WTC11 (cell line): Measurements from ENCODE around the gene ST8SIA1. TPM values are rescaled to one million over a fixed set of nuclear protein-coding genes. Genes with fewer than 3 reads are reported as not detected.

Experiments
- ATAC-seq: fragments of 200-7000 bp; cut with Tn5 transposase; 2 replicates; pipeline ENCODE4 v1.10.0; 2021; ENCODE audit warnings: mild to moderate bottlenecking, moderate library complexity
- CTCF ChIA-PET: fragments of 300-600 bp; sonication (Branson Sonifier 250); formaldehyde crosslinking; loops from one replicate; lab custom pipeline; 2021; ENCODE audit warnings: antibody characterized with exemption; lab: Charles Lee
- POLR2A ChIA-PET: fragments of 350-600 bp; sonication (Branson Sonifier 250); formaldehyde crosslinking; loops from one replicate; lab custom pipeline; 2021; ENCODE audit warnings: antibody characterized with exemption; lab: Charles Lee
- DNase-seq: peaks from one replicate; pipeline ENCODE4 v3.0.0; 2021; ENCODE audit warnings: low spot score
- H3K27ac Mint-ChIP-seq: 2 replicates; pipeline ENCODE4 v1.8.0; 2021; ENCODE audit warnings: mixed read lengths
- H3K27me3 Mint-ChIP-seq: 2 replicates; pipeline ENCODE4 v1.8.0; 2021; ENCODE audit warnings: low read depth, mild to moderate bottlenecking, moderate library complexity, mixed read lengths
- H3K36me3 Mint-ChIP-seq: 2 replicates; pipeline ENCODE4 v1.8.0; 2021; ENCODE audit warnings: mixed read lengths
- H3K4me1 Mint-ChIP-seq: 2 replicates; pipeline ENCODE4 v1.8.0; 2022; ENCODE audit warnings: mixed read lengths
- H3K4me3 Mint-ChIP-seq: 2 replicates; pipeline ENCODE4 v1.8.0; 2021; ENCODE audit warnings: mild to moderate bottlenecking, moderate library complexity, mixed read lengths
- H3K9me3 Mint-ChIP-seq: 2 replicates; pipeline ENCODE4 v1.8.0; 2021; ENCODE audit warnings: mixed read lengths
- ATF1 ChIP-seq: sonication (generic); formaldehyde crosslinking; IDR thresholded peaks from 2 replicates; pipeline ENCODE4 v1.8.1; 2023; ENCODE audit warnings: mild to moderate bottlenecking, moderate library complexity, missing genetic modification reagents
- CBFB ChIP-seq: sonication (generic); formaldehyde crosslinking; IDR thresholded peaks from 2 replicates; pipeline ENCODE4 v1.8.1; 2022; ENCODE audit warnings: mild to moderate bottlenecking, low read depth, missing genetic modification reagents
- E2F1 ChIP-seq: sonication (generic); formaldehyde crosslinking; IDR thresholded peaks from 2 replicates; pipeline ENCODE4 v1.8.0; 2022; ENCODE audit warnings: mild to moderate bottlenecking, missing genetic modification reagents
- ETV6 ChIP-seq: sonication (generic); formaldehyde crosslinking; IDR thresholded peaks from 2 replicates; pipeline ENCODE4 v1.8.1; 2022; ENCODE audit warnings: mild to moderate bottlenecking, missing genetic modification reagents
- IRF2 ChIP-seq: sonication (generic); formaldehyde crosslinking; IDR thresholded peaks from 2 replicates; pipeline ENCODE4 v1.8.0; 2022; ENCODE audit warnings: low read depth, missing genetic modification reagents, borderline replicate concordance
- JAZF1 ChIP-seq: fragments of 250-450 bp; sonication (Bioruptor Pico); IDR thresholded peaks from 2 replicates; pipeline ENCODE4 v1.9.0; 2021; ENCODE audit warnings: moderate library complexity, mild to moderate bottlenecking, inconsistent platforms
- MAX ChIP-seq: sonication (generic); formaldehyde crosslinking; IDR thresholded peaks from 2 replicates; pipeline ENCODE4 v1.8.0; 2022; ENCODE audit warnings: mild to moderate bottlenecking, missing genetic modification reagents
- NR2C2 ChIP-seq: sonication (generic); formaldehyde crosslinking; IDR thresholded peaks from 2 replicates; pipeline ENCODE4 v1.8.0; 2022; ENCODE audit warnings: mild to moderate bottlenecking, missing genetic modification reagents
- NR3C1 ChIP-seq: sonication (generic); formaldehyde crosslinking; conservative IDR thresholded peaks from 2 replicates; pipeline ENCODE4 v1.8.1; 2023; ENCODE audit warnings: low read depth, mild to moderate bottlenecking, missing genetic modification reagents
- PRRX2 ChIP-seq: fragments of 250-450 bp; sonication (Bioruptor Pico); IDR thresholded peaks from 2 replicates; pipeline ENCODE4 v1.8.0; 2021; ENCODE audit warnings: mild to moderate bottlenecking
- RORB ChIP-seq: fragments of 250-450 bp; sonication (Bioruptor Pico); IDR thresholded peaks from 2 replicates; pipeline ENCODE4 v1.9.0; 2021; ENCODE audit warnings: mild to moderate bottlenecking
- SMAD4 ChIP-seq: sonication (generic); formaldehyde crosslinking; IDR thresholded peaks from 2 replicates; pipeline ENCODE4 v1.8.0; 2022; ENCODE audit warnings: mild to moderate bottlenecking, missing genetic modification reagents
- ZNF317 ChIP-seq: sonication (generic); formaldehyde crosslinking; IDR thresholded peaks from 2 replicates; pipeline ENCODE4 v1.8.1; 2023; ENCODE audit warnings: low read depth, mild to moderate bottlenecking, moderate library complexity, missing genetic modification reagents, borderline replicate concordance
- ZNF425 ChIP-seq: fragments of 250-450 bp; sonication (Bioruptor Pico); conservative IDR thresholded peaks from 2 replicates; pipeline ENCODE4 v1.9.0; 2021; ENCODE audit warnings: mild to moderate bottlenecking
- total RNA-seq: library from RNA; stranded (reverse); gene quantifications from 3 replicates; pipeline ENCODE4 v1.2.3, GENCODE V29; 2021
- TF ChIP-seq, protein P1 (sequence below): sonication (generic); formaldehyde crosslinking; IDR thresholded peaks from 2 replicates; pipeline ENCODE4 v1.8.1; 2023; ENCODE audit warnings: mild to moderate bottlenecking, missing genetic modification reagents
- TF ChIP-seq, protein P2 (sequence below): sonication (generic); formaldehyde crosslinking; IDR thresholded peaks from 2 replicates; pipeline ENCODE4 v1.8.1; 2023; ENCODE audit warnings: mild to moderate bottlenecking, missing genetic modification reagents, borderline replicate concordance
- TF ChIP-seq, protein P3 (sequence below): sonication (generic); formaldehyde crosslinking; IDR thresholded peaks from 2 replicates; pipeline ENCODE4 v1.8.0; 2023; ENCODE audit warnings: missing genetic modification reagents
- TF ChIP-seq, protein P4 (sequence below): fragments of 250-450 bp; sonication (Bioruptor Pico); IDR thresholded peaks from 2 replicates; pipeline ENCODE4 v1.9.0; 2021; ENCODE audit warnings: moderate library complexity, mild to moderate bottlenecking, inconsistent platforms, borderline replicate concordance

ST8SIA1 gene
- total RNA-seq, 1 experiment from 2014 or later = 2.3 TPM

DNA sequence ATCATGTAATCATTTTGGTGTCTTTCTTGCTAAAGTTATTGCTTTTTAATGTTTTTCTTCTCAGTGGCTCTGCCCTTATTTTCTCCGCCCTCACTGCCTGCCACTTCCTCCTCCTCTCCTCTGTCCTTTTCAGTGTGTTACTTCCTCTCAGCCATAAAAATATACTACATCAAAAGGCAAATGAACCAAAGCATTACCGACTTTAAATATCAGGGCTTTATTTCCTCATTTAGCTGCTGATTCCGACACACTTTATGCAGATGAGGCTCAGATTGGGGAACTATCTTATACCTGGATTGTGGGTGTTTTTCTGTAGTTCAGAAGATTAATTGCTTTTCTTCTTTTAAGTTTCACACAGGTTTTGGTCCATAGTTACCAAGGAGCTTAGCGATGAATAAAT lies 170.4 kb downstream of the ST8SIA1 start:
- no peaks in the 10 kb centered on the region for H3K27me3 Mint-ChIP-seq
- no peak for ATAC-seq
- H3K27ac Mint-ChIP-seq = no peak overlapping the region
- POLR2A ChIA-PET = no interaction called here
- DNase-seq = no peak
- no peak for TF ChIP-seq SMAD4 (CRISPR knock-in tag)
- no peak for TF ChIP-seq RORB (CRISPR knock-in tag)
- TF ChIP-seq, protein P1, sequence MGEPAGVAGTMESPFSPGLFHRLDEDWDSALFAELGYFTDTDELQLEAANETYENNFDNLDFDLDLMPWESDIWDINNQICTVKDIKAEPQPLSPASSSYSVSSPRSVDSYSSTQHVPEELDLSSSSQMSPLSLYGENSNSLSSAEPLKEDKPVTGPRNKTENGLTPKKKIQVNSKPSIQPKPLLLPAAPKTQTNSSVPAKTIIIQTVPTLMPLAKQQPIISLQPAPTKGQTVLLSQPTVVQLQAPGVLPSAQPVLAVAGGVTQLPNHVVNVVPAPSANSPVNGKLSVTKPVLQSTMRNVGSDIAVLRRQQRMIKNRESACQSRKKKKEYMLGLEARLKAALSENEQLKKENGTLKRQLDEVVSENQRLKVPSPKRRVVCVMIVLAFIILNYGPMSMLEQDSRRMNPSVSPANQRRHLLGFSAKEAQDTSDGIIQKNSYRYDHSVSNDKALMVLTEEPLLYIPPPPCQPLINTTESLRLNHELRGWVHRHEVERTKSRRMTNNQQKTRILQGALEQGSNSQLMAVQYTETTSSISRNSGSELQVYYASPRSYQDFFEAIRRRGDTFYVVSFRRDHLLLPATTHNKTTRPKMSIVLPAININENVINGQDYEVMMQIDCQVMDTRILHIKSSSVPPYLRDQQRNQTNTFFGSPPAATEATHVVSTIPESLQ (CRISPR knock-in tag) = no peak
- CTCF ChIA-PET = no interaction called here
- H3K36me3 Mint-ChIP-seq = no peaks in the 10 kb centered on the region
- H3K4me1 Mint-ChIP-seq = no peaks in the 10 kb centered on the region
- H3K4me3 Mint-ChIP-seq = no peak overlapping the region
- H3K9me3 Mint-ChIP-seq = peaks cover 8% of the 10 kb centered on the region; the same call in 1 of the 2 replicates

DNA sequence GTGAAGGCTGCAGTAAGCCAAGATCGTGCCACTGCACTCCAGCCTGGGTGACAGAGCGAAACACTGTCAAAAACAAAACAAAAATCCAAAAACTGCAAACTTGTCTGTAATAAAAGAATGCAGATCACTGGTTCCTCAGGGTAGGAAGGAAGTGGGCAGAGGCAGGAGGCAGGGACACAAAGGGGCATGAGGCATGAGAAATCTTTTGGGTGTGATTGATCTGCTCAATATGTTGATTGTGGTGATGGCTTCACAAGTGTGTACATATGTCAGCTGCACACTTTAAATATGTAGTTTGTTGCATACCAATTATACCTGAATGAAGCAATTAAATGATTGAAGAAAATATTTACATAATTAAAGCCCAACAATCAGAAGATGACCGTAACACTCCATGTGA lies 170.9 kb downstream of the ST8SIA1 start:
- H3K9me3 Mint-ChIP-seq = peaks cover 8% of the 10 kb centered on the region; the same call in 1 of the 2 replicates
- no peak overlapping the region for H3K4me3 Mint-ChIP-seq
- POLR2A ChIA-PET = no interaction called here
- no peak overlapping the region for H3K27ac Mint-ChIP-seq
- ATAC-seq = no peak
- DNase-seq = no peak
- H3K27me3 Mint-ChIP-seq = no peaks in the 10 kb centered on the region
- CTCF ChIA-PET = no interaction called here
- H3K4me1 Mint-ChIP-seq = no peaks in the 10 kb centered on the region
- H3K36me3 Mint-ChIP-seq = no peaks in the 10 kb centered on the region
- no peak for TF ChIP-seq ETV6 (CRISPR knock-in tag)
- TF ChIP-seq, protein P2, sequence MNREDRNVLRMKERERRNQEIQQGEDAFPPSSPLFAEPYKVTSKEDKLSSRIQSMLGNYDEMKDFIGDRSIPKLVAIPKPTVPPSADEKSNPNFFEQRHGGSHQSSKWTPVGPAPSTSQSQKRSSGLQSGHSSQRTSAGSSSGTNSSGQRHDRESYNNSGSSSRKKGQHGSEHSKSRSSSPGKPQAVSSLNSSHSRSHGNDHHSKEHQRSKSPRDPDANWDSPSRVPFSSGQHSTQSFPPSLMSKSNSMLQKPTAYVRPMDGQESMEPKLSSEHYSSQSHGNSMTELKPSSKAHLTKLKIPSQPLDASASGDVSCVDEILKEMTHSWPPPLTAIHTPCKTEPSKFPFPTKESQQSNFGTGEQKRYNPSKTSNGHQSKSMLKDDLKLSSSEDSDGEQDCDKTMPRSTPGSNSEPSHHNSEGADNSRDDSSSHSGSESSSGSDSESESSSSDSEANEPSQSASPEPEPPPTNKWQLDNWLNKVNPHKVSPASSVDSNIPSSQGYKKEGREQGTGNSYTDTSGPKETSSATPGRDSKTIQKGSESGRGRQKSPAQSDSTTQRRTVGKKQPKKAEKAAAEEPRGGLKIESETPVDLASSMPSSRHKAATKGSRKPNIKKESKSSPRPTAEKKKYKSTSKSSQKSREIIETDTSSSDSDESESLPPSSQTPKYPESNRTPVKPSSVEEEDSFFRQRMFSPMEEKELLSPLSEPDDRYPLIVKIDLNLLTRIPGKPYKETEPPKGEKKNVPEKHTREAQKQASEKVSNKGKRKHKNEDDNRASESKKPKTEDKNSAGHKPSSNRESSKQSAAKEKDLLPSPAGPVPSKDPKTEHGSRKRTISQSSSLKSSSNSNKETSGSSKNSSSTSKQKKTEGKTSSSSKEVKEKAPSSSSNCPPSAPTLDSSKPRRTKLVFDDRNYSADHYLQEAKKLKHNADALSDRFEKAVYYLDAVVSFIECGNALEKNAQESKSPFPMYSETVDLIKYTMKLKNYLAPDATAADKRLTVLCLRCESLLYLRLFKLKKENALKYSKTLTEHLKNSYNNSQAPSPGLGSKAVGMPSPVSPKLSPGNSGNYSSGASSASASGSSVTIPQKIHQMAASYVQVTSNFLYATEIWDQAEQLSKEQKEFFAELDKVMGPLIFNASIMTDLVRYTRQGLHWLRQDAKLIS = no peak

GRCh38 chr12:22160396-22161003 lies 174.0 kb downstream of the ST8SIA1 start:
- no peaks in the 10 kb centered on the region for H3K4me1 Mint-ChIP-seq
- no peak overlapping the region for H3K4me3 Mint-ChIP-seq
- ATAC-seq = no peak
- no peaks in the 10 kb centered on the region for H3K36me3 Mint-ChIP-seq
- ChIA-PET POLR2A (no interaction called here), CTCF (no interaction called here)
- TF ChIP-seq JAZF1 (CRISPR knock-in tag) = no peak
- no peak for TF ChIP-seq CBFB (CRISPR knock-in tag)
- TF ChIP-seq, protein P3, sequence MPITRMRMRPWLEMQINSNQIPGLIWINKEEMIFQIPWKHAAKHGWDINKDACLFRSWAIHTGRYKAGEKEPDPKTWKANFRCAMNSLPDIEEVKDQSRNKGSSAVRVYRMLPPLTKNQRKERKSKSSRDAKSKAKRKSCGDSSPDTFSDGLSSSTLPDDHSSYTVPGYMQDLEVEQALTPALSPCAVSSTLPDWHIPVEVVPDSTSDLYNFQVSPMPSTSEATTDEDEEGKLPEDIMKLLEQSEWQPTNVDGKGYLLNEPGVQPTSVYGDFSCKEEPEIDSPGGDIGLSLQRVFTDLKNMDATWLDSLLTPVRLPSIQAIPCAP (CRISPR knock-in tag) = no peak
- no peak for TF ChIP-seq E2F1 (CRISPR knock-in tag)
- TF ChIP-seq, protein P1 (CRISPR knock-in tag) = no peak
- TF ChIP-seq IRF2 (CRISPR knock-in tag) = no peak
- TF ChIP-seq PRRX2 (CRISPR knock-in tag) = no peak
- TF ChIP-seq, protein P4, sequence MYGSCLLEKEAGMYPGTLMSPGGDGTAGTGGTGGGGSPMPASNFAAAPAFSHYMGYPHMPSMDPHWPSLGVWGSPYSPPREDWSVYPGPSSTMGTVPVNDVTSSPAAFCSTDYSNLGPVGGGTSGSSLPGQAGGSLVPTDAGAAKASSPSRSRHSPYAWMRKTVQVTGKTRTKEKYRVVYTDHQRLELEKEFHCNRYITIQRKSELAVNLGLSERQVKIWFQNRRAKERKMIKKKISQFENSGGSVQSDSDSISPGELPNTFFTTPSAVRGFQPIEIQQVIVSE (CRISPR knock-in tag) = no peak
- TF ChIP-seq NR3C1 (CRISPR knock-in tag) = no peak
- TF ChIP-seq ATF1 = no peak
- no peak for TF ChIP-seq NR2C2 (CRISPR knock-in tag)
- TF ChIP-seq ZNF317 (CRISPR knock-in tag) = no peak
- no peak for TF ChIP-seq ZNF425 (CRISPR knock-in tag)
- no peak for TF ChIP-seq MAX (CRISPR knock-in tag)
- DNase-seq = no peak
- H3K27ac Mint-ChIP-seq = no peak overlapping the region
- H3K27me3 Mint-ChIP-seq = no peaks in the 10 kb centered on the region
- peaks cover 8% of the 10 kb centered on the region; the same call in 1 of the 2 replicates for H3K9me3 Mint-ChIP-seq
